ENCODE measurements around the gene RAB8A. TPM values are rescaled to one million over a fixed set of nuclear protein-coding genes. Genes with fewer than 3 reads are reported as not detected.

RAB8A gene
- total and polyA plus RNA-seq, 4 donors: 38.0 to 52.0 (median 44.3) TPM

GRCh38 chr19:16170134-16170533, 58.4 kb downstream of the RAB8A start:
- Histone ChIP-seq H3K9me3 (ENCODE audit: control insufficient read depth in 4 of 4, low read length in 3 of 4) (no peaks in the 10 kb centered on the region), H3K27ac (ENCODE audit: low read depth in 1 of 2, low read length in 2 of 2) (no peak overlapping the region), H3K9ac (ENCODE audit: low read depth in 1 of 2, low read length in 2 of 2) (no peak overlapping the region), H3K4me1 (ENCODE audit: control insufficient read depth in 4 of 4, insufficient read depth in 4 of 4, low read length in 3 of 4) (no peaks in the 10 kb centered on the region), H3K4me3 (ENCODE audit: low read depth in 1 of 3, low read length in 3 of 3) (no peak overlapping the region), H3K36me3 (ENCODE audit: control insufficient read depth in 4 of 4, insufficient read depth in 3 of 4, low read depth in 1 of 4, low read length in 3 of 4) (no peaks in the 10 kb centered on the region), H3K27me3 (ENCODE audit: control insufficient read depth in 4 of 4, insufficient read depth in 4 of 4, low read length in 3 of 4) (no peaks in the 10 kb centered on the region)
- 95% methylated on average over 1 of the region's 1 CpG for WGBS
- TF ChIP-seq RAD21 (IDR thresholded peaks at IDR 0.05) (no peak), HNF4A (conservative IDR thresholded peaks at IDR 0.05) (no peak), YY1 (IDR thresholded peaks at IDR 0.05) (no peak), ZBTB33 (IDR thresholded peaks at IDR 0.05) (no peak), MAX (IDR thresholded peaks at IDR 0.05) (no peak), REST (IDR thresholded peaks at IDR 0.05) (no peak), SP1 (IDR thresholded peaks at IDR 0.05) (no peak), JUND (IDR thresholded peaks at IDR 0.05) (no peak), HNF4G (IDR thresholded peaks at IDR 0.05) (no peak), CTCF (IDR thresholded peaks at IDR 0.05; ENCODE audit: low read depth, low read length, missing input control) (no peak), EGR1 (IDR thresholded peaks at IDR 0.05; ENCODE audit: low read depth in 2 of 2) (no peak), ATF3 (IDR thresholded peaks at IDR 0.05) (no peak), NR2F2 (IDR thresholded peaks at IDR 0.05) (no peak)
- DNase-seq (ENCODE audit: low spot score): no peak

GRCh38 chr19:16175954-16176353, 64.3 kb downstream of the RAB8A start:
- Histone ChIP-seq H3K27ac (ENCODE audit: low read depth in 1 of 2, low read length in 2 of 2) (no peak overlapping the region), H3K36me3 (ENCODE audit: control insufficient read depth in 4 of 4, insufficient read depth in 3 of 4, low read depth in 1 of 4, low read length in 3 of 4) (no peaks in the 10 kb centered on the region), H3K9me3 (ENCODE audit: control insufficient read depth in 4 of 4, low read length in 3 of 4) (no peaks in the 10 kb centered on the region), H3K9ac (ENCODE audit: low read depth in 1 of 2, low read length in 2 of 2) (no peak overlapping the region), H3K4me3 (ENCODE audit: low read depth in 1 of 3, low read length in 3 of 3) (no peak overlapping the region), H3K4me1 (ENCODE audit: control insufficient read depth in 4 of 4, insufficient read depth in 4 of 4, low read length in 3 of 4) (no peaks in the 10 kb centered on the region), H3K27me3 (ENCODE audit: control insufficient read depth in 4 of 4, insufficient read depth in 4 of 4, low read length in 3 of 4) (no peaks in the 10 kb centered on the region)
- WGBS: 81% methylated on average over 2 of the region's 2 CpGs
- DNase-seq (ENCODE audit: low spot score): no peak
- TF ChIP-seq TAF1 (conservative IDR thresholded peaks at IDR 0.05) (no peak), RAD21 (IDR thresholded peaks at IDR 0.05) (no peak), REST (IDR thresholded peaks at IDR 0.05) (no peak), ZBTB33 (IDR thresholded peaks at IDR 0.05) (no peak), FOXA2 (IDR thresholded peaks at IDR 0.05) (no peak), MAX (IDR thresholded peaks at IDR 0.05) (no peak), RXRA (IDR thresholded peaks at IDR 0.05) (no peak), HNF4A (conservative IDR thresholded peaks at IDR 0.05) (no peak), SP1 (IDR thresholded peaks at IDR 0.05) (no peak)
